Breast epithelium (tissue), 4 donors: ENCODE measurements around the gene MTA1. TPM values are rescaled to one million over a fixed set of nuclear protein-coding genes. Genes with fewer than 3 reads are reported as not detected.
A peak's percentile ranks its signal among the peaks of the same experiment; 100 is the strongest.

Experiments
- DNase-seq, 2 donors: peaks; one replicate each; pipeline ENCODE4 v3.0.0-alpha.2; 2019; ENCODE audit warnings: low spot score in 2 of 2
- H3K27ac ChIP-seq, 2 donors: fragments of 200-600 bp; sonication (generic) in 1 of 2; one replicate each; pipeline ENCODE4 v1.5.1; 2016 to 2019; ENCODE audit warnings: mild to moderate bottlenecking in 1 of 2
- H3K27me3 ChIP-seq, 2 donors: fragments of 200-600 bp; sonication (generic) in 1 of 2; one replicate each; pipeline versions ENCODE4 v1.5.1 to v1.6.0; 2017 to 2019; ENCODE audit warnings: control low read depth in 1 of 2, mild to moderate bottlenecking in 1 of 2
- H3K36me3 ChIP-seq: fragments of 200-600 bp; one replicate; pipeline ENCODE4 v1.5.1; 2019
- H3K4me1 ChIP-seq, 2 donors: fragments of 200-600 bp; sonication (generic); one replicate each; pipeline ENCODE4 v1.5.1; 2016 to 2019; ENCODE audit warnings: control low read depth in 1 of 2
- H3K4me3 ChIP-seq, 3 donors: fragments of 200-600 bp; sonication (generic); 1 replicate in 2 of 3; 2 replicates in 1 of 3; pipeline ENCODE4 v1.5.1; 2016 to 2019; ENCODE audit warnings: mild to moderate bottlenecking in 3 of 3, moderate library complexity in 2 of 3
- H3K9me3 ChIP-seq, 2 donors: fragments of 200-600 bp; sonication (generic) in 1 of 2; one replicate each; pipeline ENCODE4 v1.5.1; 2016 to 2019; ENCODE audit warnings: control low read depth in 1 of 2
- CTCF ChIP-seq, 3 donors: fragments of 450-650 bp; IDR thresholded peaks; one replicate each; pipeline ENCODE4 v1.5.1; 2016 to 2017; ENCODE audit warnings: antibody characterized with exemption in 3 of 3, mild to moderate bottlenecking in 3 of 3, moderate library complexity in 3 of 3
- POLR2A ChIP-seq: fragments of 450-650 bp; IDR thresholded peaks from one replicate; pipeline ENCODE4 v1.6.1; 2016; ENCODE audit warnings: antibody characterized with exemption, mild to moderate bottlenecking, moderate library complexity
- POLR2AphosphoS5 ChIP-seq, 3 donors: sonication (generic); formaldehyde crosslinking; IDR thresholded peaks; one replicate each; pipeline ENCODE4 v1.6.1; 2017; ENCODE audit warnings: antibody characterized with exemption in 3 of 3
- intact Hi-C: fragments of 100-400 bp; cut with DNase I; formaldehyde crosslinking; loops from one replicate; pipeline ENCODE4 v1.15.1; 2023; ENCODE audit warnings: low total_unique reads
- total RNA-seq, 3 donors: library from RNA; depleted of rRNA; stranded (reverse); fragments of >200 nt; gene quantifications; one replicate each; pipeline ENCODE4 v1.1.0, GENCODE V29; 2016

The MTA1 gene
- total RNA-seq, 3 donors from 2014 or later: 50.7 to 70.1 (median 68.8) TPM

GRCh38 chr14:105400016-105400415, 19.6 kb upstream of the MTA1 start:
- no peaks in the 10 kb centered on the region for H3K27me3 ChIP-seq
- intact Hi-C loops: no loop called here
- H3K4me3 ChIP-seq: peak overlapping the region in 1 of 3 donors; percentile 99
- no peak for TF ChIP-seq CTCF (IDR thresholded peaks at IDR 0.05)
- TF ChIP-seq POLR2A: no peak
- no peak for TF ChIP-seq POLR2AphosphoS5 (IDR thresholded peaks at IDR 0.05)
- no peak for DNase-seq
- H3K9me3 ChIP-seq: peaks cover 0 to 11% of the 10 kb centered on the region in 2 donors
- H3K27ac ChIP-seq: no peak overlapping the region
- H3K36me3 ChIP-seq: no peaks in the 10 kb centered on the region
- peaks cover 0 to 4% of the 10 kb centered on the region in 2 donors for H3K4me1 ChIP-seq

GRCh38 chr14:105401699-105402098, 17.9 kb upstream of the MTA1 start:
- TF ChIP-seq POLR2AphosphoS5 (IDR thresholded peaks at IDR 0.05) (no peak), CTCF (IDR thresholded peaks at IDR 0.05) (no peak), POLR2A (no peak)

GRCh38 chr14:105408592-105408991, 11.0 kb upstream of the MTA1 start:
- Histone ChIP-seq H3K27me3 (peaks cover 0 to 4% of the 10 kb centered on the region in 2 donors), H3K4me3 (no peak overlapping the region), H3K4me1 (no peaks in the 10 kb centered on the region), H3K9me3 (peaks cover 0 to 7% of the 10 kb centered on the region in 2 donors), H3K36me3 (no peaks in the 10 kb centered on the region), H3K27ac (no peak overlapping the region)
- TF ChIP-seq CTCF (IDR thresholded peaks at IDR 0.05) (no peak), POLR2AphosphoS5 (IDR thresholded peaks at IDR 0.05) (no peak), POLR2A (no peak)
- DNase-seq: no peak
- intact Hi-C loops: no loop called here

More at GRCh38 chr14:105401699-105402098, 17.9 kb upstream of the MTA1 start:
- no peaks in the 10 kb centered on the region for H3K27me3 ChIP-seq
- no peak overlapping the region for H3K4me3 ChIP-seq
- no peaks in the 10 kb centered on the region for H3K36me3 ChIP-seq
- DNase-seq: no peak
- H3K4me1 ChIP-seq: peaks cover 0 to 4% of the 10 kb centered on the region in 2 donors
- peaks cover 0 to 11% of the 10 kb centered on the region in 2 donors for H3K9me3 ChIP-seq
- H3K27ac ChIP-seq: no peak overlapping the region
- intact Hi-C loops: no loop called here

GRCh38 chr14:105409364-105409763, 10.3 kb upstream of the MTA1 start:
- peaks cover 0 to 4% of the 10 kb centered on the region in 2 donors for H3K27me3 ChIP-seq
- intact Hi-C loops: no loop called here
- TF ChIP-seq CTCF (IDR thresholded peaks at IDR 0.05) (no peak), POLR2AphosphoS5 (IDR thresholded peaks at IDR 0.05) (no peak), POLR2A (no peak)
- no peaks in the 10 kb centered on the region for H3K36me3 ChIP-seq
- H3K4me1 ChIP-seq: peaks cover 0 to under 1% of the 10 kb centered on the region in 2 donors
- no peak overlapping the region for H3K27ac ChIP-seq
- no peak overlapping the region for H3K4me3 ChIP-seq
- H3K9me3 ChIP-seq: peaks cover 0 to 7% of the 10 kb centered on the region in 2 donors
- DNase-seq: no peak

- peaks cover 0 to 7% of the 10 kb centered on the region in 2 donors for H3K4me1 ChIP-seq
- TF ChIP-seq POLR2AphosphoS5 (IDR thresholded peaks at IDR 0.05) (no peak), POLR2A (no peak), CTCF (IDR thresholded peaks at IDR 0.05) (no peak)
- intact Hi-C loops: no loop called here
- peaks cover 0 to 4% of the 10 kb centered on the region in 2 donors for H3K27me3 ChIP-seq
- H3K27ac ChIP-seq: no peak overlapping the region
- H3K9me3 ChIP-seq: no peaks in the 10 kb centered on the region
- no peak for DNase-seq
- H3K4me3 ChIP-seq: peak overlapping the region in 2 of 3 donors; percentile 47 to 68
- no peaks in the 10 kb centered on the region for H3K36me3 ChIP-seq
Observed at GRCh38 chr14:105410642-105411016, 9.0 kb upstream of the MTA1 start.
